NT2/D1 (cell line): ENCODE results near the gene BTAF1.

Source experiments
- DNase-seq: peaks from one replicate; pipeline ENCODE4 v3.0.0-alpha.2; 2011; ENCODE audit warnings: low read depth, low spot score
- H3K27me3 ChIP-seq: 2 replicates; pipeline ENCODE4 v1.6.0; 2011; ENCODE audit warnings: mild to moderate bottlenecking; ENCODE audit not compliant: insufficient read length, insufficient read depth
- H3K36me3 ChIP-seq: 2 replicates; pipeline ENCODE4 v1.6.1; 2011; ENCODE audit warnings: mild to moderate bottlenecking, low read length, mixed read lengths; ENCODE audit not compliant: insufficient read depth, insufficient read length
- H3K4me1 ChIP-seq: 2 replicates; pipeline ENCODE4 v1.5.1; 2011; ENCODE audit not compliant: insufficient read depth, insufficient read length
- H3K4me3 ChIP-seq: 2 replicates; pipeline ENCODE4 v1.5.1; 2011; ENCODE audit warnings: low read depth; ENCODE audit not compliant: insufficient read length
- H3K9ac ChIP-seq: 2 replicates; pipeline ENCODE4 v1.6.0; 2011; ENCODE audit warnings: low read depth; ENCODE audit not compliant: insufficient read length
- H3K9me3 ChIP-seq: 2 replicates; pipeline ENCODE4 v1.5.1; 2011; ENCODE audit warnings: mild to moderate bottlenecking, low read length; ENCODE audit not compliant: insufficient read depth
- SUZ12 ChIP-seq: IDR thresholded peaks from 2 replicates; pipeline ENCODE4 v1.6.1; 2011; ENCODE audit not compliant: insufficient read length, insufficient read depth; ENCODE audit errors: extremely low read depth
- YY1 ChIP-seq: IDR thresholded peaks from 2 replicates; pipeline ENCODE4 v1.6.1; 2011; ENCODE audit not compliant: insufficient read length, insufficient read depth
- ZNF274 ChIP-seq: IDR thresholded peaks from 2 replicates; pipeline ENCODE4 v1.6.1; 2011; ENCODE audit warnings: mild to moderate bottlenecking, low read depth, low read length

The BTAF1 gene

GRCh38 chr10:91896212-91896756 is 27.3 kb upstream of the BTAF1 start:
- TF ChIP-seq YY1, result no peak
- no peak for TF ChIP-seq ZNF274
- no peak for DNase-seq
- no peaks in the 10 kb centered on the region for H3K4me1 ChIP-seq
- H3K9me3 ChIP-seq, result peaks cover 6% of the 10 kb centered on the region; the same call in 1 of the 2 replicates
- no peak overlapping the region for H3K9ac ChIP-seq
- no peaks in the 10 kb centered on the region for H3K27me3 ChIP-seq
- H3K36me3 ChIP-seq, result no peaks in the 10 kb centered on the region
- H3K4me3 ChIP-seq, result no peak overlapping the region

DNA sequence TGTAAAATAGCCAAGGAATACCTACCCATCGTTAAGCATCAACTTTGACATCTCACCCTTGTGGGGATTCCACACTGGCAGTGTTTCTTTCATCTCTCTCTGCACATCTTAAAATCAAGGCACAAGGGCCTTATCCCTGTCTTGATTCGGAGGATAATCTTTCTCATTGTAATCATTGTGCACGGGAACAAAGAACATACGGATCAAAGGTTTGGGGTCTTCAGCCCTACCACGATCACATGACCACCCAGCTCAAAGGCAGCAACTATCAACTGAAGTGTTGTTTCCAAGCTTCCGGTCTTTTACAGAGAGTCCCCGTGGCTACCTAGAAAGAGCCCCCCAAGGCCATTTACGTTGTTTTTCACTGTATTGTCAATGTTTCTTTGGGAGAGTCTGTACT is 26.1 kb upstream of the BTAF1 start:
- Histone ChIP-seq H3K36me3 (no peaks in the 10 kb centered on the region), H3K9ac (no peak overlapping the region), H3K4me1 (no peaks in the 10 kb centered on the region), H3K4me3 (no peak overlapping the region), H3K27me3 (no peaks in the 10 kb centered on the region), H3K9me3 (peaks cover 6% of the 10 kb centered on the region; the same call in 1 of the 2 replicates)
- TF ChIP-seq SUZ12 (no peak), ZNF274 (no peak), YY1 (no peak)
- DNase-seq, result no peak

DNA sequence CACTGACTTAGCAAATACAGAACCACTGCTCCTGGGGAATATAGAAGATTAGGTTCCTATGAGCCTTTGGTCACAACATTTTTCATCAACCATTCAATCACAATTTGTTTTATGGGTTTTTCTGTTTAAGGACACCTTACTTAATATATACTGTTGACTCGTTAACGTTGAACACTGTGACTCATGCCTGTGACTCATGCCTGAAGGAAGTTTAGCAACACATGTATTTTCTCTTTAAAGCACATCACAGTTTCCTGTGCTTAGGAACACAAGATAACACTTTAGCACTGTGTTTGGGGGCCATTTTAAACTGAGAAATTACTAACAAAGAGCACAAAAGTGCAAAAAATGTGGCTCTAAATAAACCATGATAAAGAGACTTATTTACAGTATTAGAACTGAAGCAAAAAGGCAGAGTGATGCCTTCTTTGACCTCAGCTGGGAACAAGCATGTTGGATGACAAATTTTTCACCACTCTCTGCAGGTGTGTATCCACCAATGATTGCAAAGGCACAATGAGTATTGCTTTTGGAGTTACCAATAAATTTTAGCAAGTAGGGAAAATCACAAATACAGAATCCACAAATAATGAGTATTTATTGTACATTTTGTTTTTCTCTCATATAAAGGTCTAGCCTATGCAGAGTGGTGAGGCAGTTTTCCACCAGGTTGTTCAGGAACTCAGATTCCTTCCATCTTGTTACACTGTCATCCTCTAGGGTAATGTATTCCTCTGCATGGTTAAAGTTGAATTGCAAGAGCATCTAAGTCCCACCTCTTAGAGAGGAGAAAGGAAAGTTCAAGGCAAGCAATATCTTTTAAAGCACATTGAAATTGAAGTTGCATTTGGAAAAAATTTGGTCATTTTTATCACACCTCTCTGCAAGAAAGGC is 21.5 kb upstream of the BTAF1 start:
- no peaks in the 10 kb centered on the region for H3K4me1 ChIP-seq
- H3K4me3 ChIP-seq, result no peak overlapping the region
- H3K9ac ChIP-seq, result no peak overlapping the region
- no peaks in the 10 kb centered on the region for H3K27me3 ChIP-seq
- TF ChIP-seq YY1 (no peak), SUZ12 (no peak), ZNF274 (no peak)
- no peaks in the 10 kb centered on the region for H3K9me3 ChIP-seq
- peaks cover 9% of the 10 kb centered on the region for H3K36me3 ChIP-seq
- DNase-seq, result no peak

DNA sequence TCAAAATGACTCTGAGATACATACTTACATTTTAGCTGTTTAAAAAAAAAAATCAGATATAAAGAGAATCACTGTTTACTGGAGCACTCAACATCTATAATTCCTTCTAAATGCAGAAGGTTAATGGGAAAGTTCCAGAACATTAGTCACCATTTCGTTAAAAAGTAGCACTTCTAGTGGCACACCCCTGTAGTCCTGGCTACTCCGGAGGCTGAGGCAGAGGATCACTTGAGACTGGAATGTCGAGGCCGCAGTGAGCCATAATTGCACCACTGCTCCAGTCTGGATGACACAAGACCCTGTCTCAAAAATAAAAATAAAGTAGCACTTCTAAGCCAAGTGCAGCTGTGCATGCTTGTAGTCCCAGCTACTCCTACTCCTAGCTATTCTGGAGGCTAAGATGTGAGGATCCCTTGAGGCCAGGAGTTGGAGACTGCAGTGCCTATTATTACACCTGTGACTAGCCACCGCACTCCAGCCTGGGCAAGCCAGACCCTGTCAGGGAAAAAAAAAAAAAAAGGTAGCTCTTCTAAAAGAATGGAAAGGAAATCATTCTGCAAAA is 16.5 kb upstream of the BTAF1 start:
- TF ChIP-seq YY1 (no peak), ZNF274 (no peak), SUZ12 (no peak)
- H3K36me3 ChIP-seq, result peaks cover 9% of the 10 kb centered on the region
- H3K27me3 ChIP-seq, result no peaks in the 10 kb centered on the region
- no peaks in the 10 kb centered on the region for H3K4me1 ChIP-seq
- peak overlapping the region; percentile 75 for H3K4me3 ChIP-seq
- DNase-seq, result no peak
- H3K9ac ChIP-seq, result no peak overlapping the region
- no peaks in the 10 kb centered on the region for H3K9me3 ChIP-seq

- peak overlapping the region; percentile 84 for H3K9ac ChIP-seq
- H3K27me3 ChIP-seq, result no peaks in the 10 kb centered on the region
- no peak for DNase-seq
- H3K4me3 ChIP-seq, result peak overlapping the region; percentile 75
- H3K9me3 ChIP-seq, result no peaks in the 10 kb centered on the region
- no peaks in the 10 kb centered on the region for H3K4me1 ChIP-seq
- H3K36me3 ChIP-seq, result peaks cover 9% of the 10 kb centered on the region
- TF ChIP-seq SUZ12 (no peak), YY1 (no peak), ZNF274 (no peak)
Measured at GRCh38 chr10:91907914-91908336, 15.6 kb upstream of the BTAF1 start.

- peak overlapping the region; percentile 75 for H3K4me3 ChIP-seq
- DNase-seq, result no peak
- no peaks in the 10 kb centered on the region for H3K27me3 ChIP-seq
- H3K9ac ChIP-seq, result peak overlapping the region; percentile 84
- H3K4me1 ChIP-seq, result no peaks in the 10 kb centered on the region
- peak; percentile 3 for TF ChIP-seq YY1
- TF ChIP-seq SUZ12, result no peak
- no peaks in the 10 kb centered on the region for H3K9me3 ChIP-seq
- peaks cover 9% of the 10 kb centered on the region for H3K36me3 ChIP-seq
Measured at GRCh38 chr10:91908337-91909116, 15.0 kb upstream of the BTAF1 start.
